IMR-90 (cell line): ENCODE results near the gene MMD.

Experiments used
- POLR2A ChIP-seq: IDR thresholded peaks from 2 replicates; pipeline ENCODE4 v1.6.1; 2012; ENCODE audit warnings: mild to moderate bottlenecking, low read depth, low read length
- TF ChIP-seq, protein P1 (sequence below): conservative IDR thresholded peaks from 2 replicates; pipeline ENCODE4 v1.5.1; 2012; ENCODE audit warnings: mild to moderate bottlenecking, low read depth, low read length, improper control_type of control experiment
- TF ChIP-seq, protein P2 (sequence below): fragments of 150-350 bp; IDR thresholded peaks from 2 replicates; pipeline ENCODE4 v1.6.1; 2017; ENCODE audit warnings: mild to moderate bottlenecking, antibody characterized with exemption, low read length, low read depth

DNA sequence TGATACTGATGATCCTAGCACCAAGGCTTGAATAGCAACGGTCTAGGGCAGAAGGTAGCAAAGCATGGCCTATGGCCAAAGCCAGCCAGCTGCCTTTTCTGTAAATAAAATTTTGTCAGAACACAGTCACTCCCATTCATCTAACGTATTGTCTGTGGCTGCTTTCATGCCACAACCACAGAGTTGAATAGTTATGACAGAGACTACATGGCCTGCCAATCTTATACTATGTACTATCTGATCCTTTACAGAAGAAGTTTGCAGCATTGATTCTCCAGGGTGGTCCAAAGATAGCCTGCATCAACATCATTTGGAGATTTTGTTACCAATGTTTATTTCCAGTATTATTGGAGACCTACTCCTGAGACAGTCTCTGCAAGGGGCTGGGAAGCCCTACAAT is 19.9 kb upstream of the MMD start:
- TF ChIP-seq, protein P1, sequence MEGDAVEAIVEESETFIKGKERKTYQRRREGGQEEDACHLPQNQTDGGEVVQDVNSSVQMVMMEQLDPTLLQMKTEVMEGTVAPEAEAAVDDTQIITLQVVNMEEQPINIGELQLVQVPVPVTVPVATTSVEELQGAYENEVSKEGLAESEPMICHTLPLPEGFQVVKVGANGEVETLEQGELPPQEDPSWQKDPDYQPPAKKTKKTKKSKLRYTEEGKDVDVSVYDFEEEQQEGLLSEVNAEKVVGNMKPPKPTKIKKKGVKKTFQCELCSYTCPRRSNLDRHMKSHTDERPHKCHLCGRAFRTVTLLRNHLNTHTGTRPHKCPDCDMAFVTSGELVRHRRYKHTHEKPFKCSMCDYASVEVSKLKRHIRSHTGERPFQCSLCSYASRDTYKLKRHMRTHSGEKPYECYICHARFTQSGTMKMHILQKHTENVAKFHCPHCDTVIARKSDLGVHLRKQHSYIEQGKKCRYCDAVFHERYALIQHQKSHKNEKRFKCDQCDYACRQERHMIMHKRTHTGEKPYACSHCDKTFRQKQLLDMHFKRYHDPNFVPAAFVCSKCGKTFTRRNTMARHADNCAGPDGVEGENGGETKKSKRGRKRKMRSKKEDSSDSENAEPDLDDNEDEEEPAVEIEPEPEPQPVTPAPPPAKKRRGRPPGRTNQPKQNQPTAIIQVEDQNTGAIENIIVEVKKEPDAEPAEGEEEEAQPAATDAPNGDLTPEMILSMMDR: no peak
- TF ChIP-seq POLR2A: no peak
- TF ChIP-seq, protein P2, sequence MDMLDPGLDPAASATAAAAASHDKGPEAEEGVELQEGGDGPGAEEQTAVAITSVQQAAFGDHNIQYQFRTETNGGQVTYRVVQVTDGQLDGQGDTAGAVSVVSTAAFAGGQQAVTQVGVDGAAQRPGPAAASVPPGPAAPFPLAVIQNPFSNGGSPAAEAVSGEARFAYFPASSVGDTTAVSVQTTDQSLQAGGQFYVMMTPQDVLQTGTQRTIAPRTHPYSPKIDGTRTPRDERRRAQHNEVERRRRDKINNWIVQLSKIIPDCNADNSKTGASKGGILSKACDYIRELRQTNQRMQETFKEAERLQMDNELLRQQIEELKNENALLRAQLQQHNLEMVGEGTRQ: no peak
